HEK293 (cell line): ENCODE measurements around the gene TRMT112.
A peak's percentile ranks its signal among the peaks of the same experiment; 100 is the strongest.

Experiments used
- CTCF ChIP-seq: fragments of 450-650 bp; formaldehyde crosslinking; IDR thresholded peaks from 2 replicates; pipeline ENCODE4 v1.5.1; 2016; ENCODE audit warnings: missing biosample characterization, missing genetic modification characterization
- GLIS2 ChIP-seq: fragments of 450-650 bp; formaldehyde crosslinking; IDR thresholded peaks from 2 replicates; pipeline ENCODE4 v1.5.1; 2016; ENCODE audit warnings: missing biosample characterization, missing genetic modification characterization
- KLF9 ChIP-seq: fragments of 450-650 bp; formaldehyde crosslinking; IDR thresholded peaks from 2 replicates; pipeline ENCODE4 v1.5.1; 2016; ENCODE audit warnings: missing biosample characterization, missing genetic modification characterization, low read depth
- MZF1 ChIP-seq: fragments of 450-650 bp; formaldehyde crosslinking; IDR thresholded peaks from 2 replicates; pipeline ENCODE4 v1.5.1; 2017; ENCODE audit warnings: missing biosample characterization, missing genetic modification characterization, borderline replicate concordance
- PRDM1 ChIP-seq: fragments of 450-650 bp; formaldehyde crosslinking; IDR thresholded peaks from 2 replicates; pipeline ENCODE4; 2016; ENCODE audit warnings: missing biosample characterization, missing genetic modification characterization
- PRDM4 ChIP-seq: fragments of 450-650 bp; formaldehyde crosslinking; IDR thresholded peaks from 2 replicates; pipeline ENCODE4 v1.5.1; 2017; ENCODE audit warnings: missing biosample characterization, missing genetic modification characterization
- REPIN1 ChIP-seq: fragments of 450-650 bp; formaldehyde crosslinking; IDR thresholded peaks from 2 replicates; pipeline ENCODE4 v1.5.1; 2017; ENCODE audit warnings: missing biosample characterization, missing genetic modification characterization, low read depth
- TCF7L2 ChIP-seq: IDR thresholded peaks from 2 replicates; pipeline ENCODE4 v1.6.1; 2011; ENCODE audit warnings: low read depth, mild to moderate bottlenecking, inconsistent platforms, low read length, moderate library complexity, borderline replicate concordance
- YY2 ChIP-seq: fragments of 450-650 bp; formaldehyde crosslinking; IDR thresholded peaks from 2 replicates; pipeline ENCODE4 v1.5.1; 2016; ENCODE audit warnings: missing biosample characterization, missing genetic modification characterization
- ZFP37 ChIP-seq: fragments of 450-650 bp; formaldehyde crosslinking; IDR thresholded peaks from 2 replicates; pipeline ENCODE4 v1.5.1; 2016; ENCODE audit warnings: missing biosample characterization, missing genetic modification characterization
- ZIC2 ChIP-seq: fragments of 450-650 bp; formaldehyde crosslinking; IDR thresholded peaks from 2 replicates; pipeline ENCODE4 v1.5.1; 2016; ENCODE audit warnings: missing biosample characterization, missing genetic modification characterization
- ZNF155 ChIP-seq: fragments of 450-650 bp; formaldehyde crosslinking; IDR thresholded peaks from 2 replicates; pipeline ENCODE4 v1.5.1; 2016; ENCODE audit warnings: missing biosample characterization, missing genetic modification characterization
- ZNF16 ChIP-seq: fragments of 450-650 bp; formaldehyde crosslinking; IDR thresholded peaks from 2 replicates; pipeline ENCODE4 v1.5.1; 2016; ENCODE audit warnings: low read depth, missing biosample characterization, missing genetic modification characterization
- ZNF221 ChIP-seq: fragments of 450-650 bp; formaldehyde crosslinking; IDR thresholded peaks from 2 replicates; pipeline ENCODE4 v1.5.1; 2017; ENCODE audit warnings: missing biosample characterization, missing genetic modification characterization, borderline replicate concordance
- ZNF48 ChIP-seq: fragments of 450-650 bp; formaldehyde crosslinking; IDR thresholded peaks from 2 replicates; pipeline ENCODE4 v1.5.1; 2016; ENCODE audit warnings: missing biosample characterization, missing genetic modification characterization
- ZNF501 ChIP-seq: fragments of 450-650 bp; formaldehyde crosslinking; IDR thresholded peaks from 2 replicates; pipeline ENCODE4 v1.5.1; 2016; ENCODE audit warnings: missing biosample characterization, missing genetic modification characterization
- ZNF514 ChIP-seq: fragments of 450-650 bp; formaldehyde crosslinking; IDR thresholded peaks from 2 replicates; pipeline ENCODE4 v1.5.1; 2016; ENCODE audit warnings: missing biosample characterization, missing genetic modification characterization
- ZNF561 ChIP-seq: fragments of 450-650 bp; IDR thresholded peaks from 2 replicates; pipeline ENCODE4 v1.5.1; 2018; ENCODE audit warnings: missing biosample characterization, missing genetic modification characterization, borderline replicate concordance
- ZNF596 ChIP-seq: fragments of 450-650 bp; IDR thresholded peaks from 2 replicates; pipeline ENCODE4 v1.5.0; 2018; ENCODE audit warnings: missing biosample characterization, mild to moderate bottlenecking, missing genetic modification characterization, moderate library complexity
- ZNF621 ChIP-seq: fragments of 450-650 bp; formaldehyde crosslinking; IDR thresholded peaks from 2 replicates; pipeline ENCODE4 v1.5.1; 2017; ENCODE audit warnings: missing biosample characterization, missing genetic modification characterization
- ZNF639 ChIP-seq: fragments of 450-650 bp; formaldehyde crosslinking; IDR thresholded peaks from 2 replicates; pipeline ENCODE4 v1.5.1; 2016; ENCODE audit warnings: missing biosample characterization, missing genetic modification characterization
- ZNF670 ChIP-seq: fragments of 450-650 bp; formaldehyde crosslinking; IDR thresholded peaks from 2 replicates; pipeline ENCODE4 v1.5.1; 2016; ENCODE audit warnings: missing biosample characterization, missing genetic modification characterization, low read depth
- ZNF707 ChIP-seq: fragments of 450-650 bp; formaldehyde crosslinking; IDR thresholded peaks from 2 replicates; pipeline ENCODE4 v1.5.1; 2016; ENCODE audit warnings: missing biosample characterization, missing genetic modification characterization
- ZNF777 ChIP-seq: fragments of 450-650 bp; formaldehyde crosslinking; IDR thresholded peaks from 2 replicates; pipeline ENCODE4 v1.5.1; 2017; ENCODE audit warnings: missing biosample characterization, missing genetic modification characterization, borderline replicate concordance
- ZNF791 ChIP-seq: fragments of 450-650 bp; formaldehyde crosslinking; IDR thresholded peaks from 2 replicates; pipeline ENCODE4 v1.5.1; 2016; ENCODE audit warnings: missing biosample characterization, missing genetic modification characterization
- TF ChIP-seq, protein P1 (sequence below): fragments of 450-650 bp; formaldehyde crosslinking; IDR thresholded peaks from 2 replicates; pipeline ENCODE4 v1.5.1; 2017; ENCODE audit warnings: missing biosample characterization, mild to moderate bottlenecking, missing genetic modification characterization, moderate library complexity
- TF ChIP-seq, protein P2 (sequence below): fragments of 450-650 bp; IDR thresholded peaks from 2 replicates; pipeline ENCODE4 v1.5.1; 2018; ENCODE audit warnings: missing biosample characterization, missing genetic modification characterization
- TF ChIP-seq, protein P3 (sequence below): fragments of 450-650 bp; IDR thresholded peaks from 2 replicates; pipeline ENCODE4 v1.5.1; 2018; ENCODE audit warnings: missing biosample characterization, mild to moderate bottlenecking, missing genetic modification characterization

Gene TRMT112

GRCh38 chr11:64284962-64285884, 32.1 kb downstream of the TRMT112 start, which contains the start of gene GPR137 (continued):
- TF ChIP-seq CTCF (tag by site-specific recombination) (no peak), YY2 (tag by site-specific recombination) (no peak), KLF9 (peak; percentile 63), ZNF777 (tag by site-specific recombination) (no peak), ZNF501 (no peak), ZIC2 (tag by site-specific recombination) (no peak), PRDM1 (tag by site-specific recombination) (no peak), TCF7L2 (no peak), ZNF707 (tag by site-specific recombination) (no peak), MZF1 (no peak), ZNF16 (tag by site-specific recombination) (no peak), ZNF48 (tag by site-specific recombination) (no peak), ZNF670 (tag by site-specific recombination) (no peak), ZNF639 (tag by site-specific recombination) (no peak), REPIN1 (tag by site-specific recombination) (no peak), ZNF221 (no peak), ZNF596 (tag by site-specific recombination) (no peak), ZNF561 (tag by site-specific recombination) (peak; percentile 55; the same call in 1 of the 2 replicates), ZFP37 (no peak), ZNF514 (tag by site-specific recombination) (no peak), ZNF155 (tag by site-specific recombination) (no peak), PRDM4 (no peak), GLIS2 (tag by site-specific recombination) (peak; percentile 56; the same call in 1 of the 2 replicates), ZNF621 (tag by site-specific recombination) (no peak), ZNF791 (no peak)
- TF ChIP-seq, protein P1, sequence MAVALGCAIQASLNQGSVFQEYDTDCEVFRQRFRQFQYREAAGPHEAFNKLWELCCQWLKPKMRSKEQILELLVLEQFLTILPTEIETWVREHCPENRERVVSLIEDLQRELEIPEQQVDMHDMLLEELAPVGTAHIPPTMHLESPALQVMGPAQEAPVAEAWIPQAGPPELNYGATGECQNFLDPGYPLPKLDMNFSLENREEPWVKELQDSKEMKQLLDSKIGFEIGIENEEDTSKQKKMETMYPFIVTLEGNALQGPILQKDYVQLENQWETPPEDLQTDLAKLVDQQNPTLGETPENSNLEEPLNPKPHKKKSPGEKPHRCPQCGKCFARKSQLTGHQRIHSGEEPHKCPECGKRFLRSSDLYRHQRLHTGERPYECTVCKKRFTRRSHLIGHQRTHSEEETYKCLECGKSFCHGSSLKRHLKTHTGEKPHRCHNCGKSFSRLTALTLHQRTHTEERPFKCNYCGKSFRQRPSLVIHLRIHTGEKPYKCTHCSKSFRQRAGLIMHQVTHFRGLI (tag by site-specific recombination): 0 out of 2 replicates have a peak, but pooled peaks have one; percentile 34
- TF ChIP-seq, protein P2, sequence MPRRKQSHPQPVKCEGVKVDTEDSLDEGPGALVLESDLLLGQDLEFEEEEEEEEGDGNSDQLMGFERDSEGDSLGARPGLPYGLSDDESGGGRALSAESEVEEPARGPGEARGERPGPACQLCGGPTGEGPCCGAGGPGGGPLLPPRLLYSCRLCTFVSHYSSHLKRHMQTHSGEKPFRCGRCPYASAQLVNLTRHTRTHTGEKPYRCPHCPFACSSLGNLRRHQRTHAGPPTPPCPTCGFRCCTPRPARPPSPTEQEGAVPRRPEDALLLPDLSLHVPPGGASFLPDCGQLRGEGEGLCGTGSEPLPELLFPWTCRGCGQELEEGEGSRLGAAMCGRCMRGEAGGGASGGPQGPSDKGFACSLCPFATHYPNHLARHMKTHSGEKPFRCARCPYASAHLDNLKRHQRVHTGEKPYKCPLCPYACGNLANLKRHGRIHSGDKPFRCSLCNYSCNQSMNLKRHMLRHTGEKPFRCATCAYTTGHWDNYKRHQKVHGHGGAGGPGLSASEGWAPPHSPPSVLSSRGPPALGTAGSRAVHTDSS (tag by site-specific recombination): 0 out of 2 replicates have a peak, but pooled peaks have one; percentile 11
- TF ChIP-seq, protein P3, sequence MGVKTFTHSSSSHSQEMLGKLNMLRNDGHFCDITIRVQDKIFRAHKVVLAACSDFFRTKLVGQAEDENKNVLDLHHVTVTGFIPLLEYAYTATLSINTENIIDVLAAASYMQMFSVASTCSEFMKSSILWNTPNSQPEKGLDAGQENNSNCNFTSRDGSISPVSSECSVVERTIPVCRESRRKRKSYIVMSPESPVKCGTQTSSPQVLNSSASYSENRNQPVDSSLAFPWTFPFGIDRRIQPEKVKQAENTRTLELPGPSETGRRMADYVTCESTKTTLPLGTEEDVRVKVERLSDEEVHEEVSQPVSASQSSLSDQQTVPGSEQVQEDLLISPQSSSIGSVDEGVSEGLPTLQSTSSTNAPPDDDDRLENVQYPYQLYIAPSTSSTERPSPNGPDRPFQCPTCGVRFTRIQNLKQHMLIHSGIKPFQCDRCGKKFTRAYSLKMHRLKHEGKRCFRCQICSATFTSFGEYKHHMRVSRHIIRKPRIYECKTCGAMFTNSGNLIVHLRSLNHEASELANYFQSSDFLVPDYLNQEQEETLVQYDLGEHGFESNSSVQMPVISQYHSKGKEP (tag by site-specific recombination): no peak
